ENCODE measurements around the gene PCDH1.

DNA sequence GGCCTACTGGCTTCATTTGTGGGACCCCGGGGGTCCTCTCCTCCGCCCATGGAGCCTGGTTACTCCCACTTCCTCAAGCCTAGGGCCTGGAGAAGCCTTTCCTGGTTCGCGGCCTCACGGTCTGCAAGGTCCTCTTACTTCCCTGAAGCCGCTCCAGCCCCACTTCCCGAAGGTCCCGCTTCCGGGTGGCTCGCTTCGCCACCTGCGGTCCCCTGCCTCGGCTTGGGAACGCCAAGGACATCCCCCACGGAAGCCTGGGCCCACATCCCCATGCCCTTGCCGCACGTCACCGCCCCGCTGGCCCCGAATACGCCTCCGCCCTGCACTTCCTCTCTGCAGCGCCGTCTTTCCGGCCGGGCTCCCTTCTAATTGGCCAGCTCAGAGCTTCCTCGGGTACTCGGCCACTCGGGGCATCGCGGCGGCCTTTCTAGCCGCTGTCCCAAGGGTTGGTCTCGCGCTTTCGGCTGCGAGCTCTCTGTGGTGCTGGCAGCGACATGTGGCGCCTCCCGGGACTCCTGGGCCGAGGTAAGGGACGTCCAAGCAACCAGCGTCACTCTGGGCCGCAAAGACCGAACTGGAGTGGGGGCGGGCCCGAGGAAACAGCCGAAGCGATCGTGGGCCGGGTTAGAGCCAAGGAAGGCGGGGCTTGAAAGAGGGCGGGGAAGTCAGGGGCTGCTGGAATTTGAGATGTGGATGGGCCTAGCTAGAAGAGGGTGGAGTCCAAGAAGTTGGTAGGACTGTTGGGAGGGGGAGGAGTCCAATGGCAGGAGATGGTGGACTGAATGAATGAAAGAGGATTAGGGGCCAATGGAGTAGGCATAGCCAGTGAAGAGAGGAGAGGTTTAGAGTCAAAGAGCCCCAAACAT, 45.5 kb upstream of the PCDH1 start, which contains the start of gene DELE1:
- TF ChIP-seq CTCF (IDR thresholded peaks at IDR 0.05), result no peak
- TF ChIP-seq POLR2A (IDR thresholded peaks at IDR 0.05), result peak; percentile 11

Data from testis (tissue), 2 donors.